K562 (cell line): ENCODE results near the gene DNASE1L2. TPM values are rescaled to one million over a fixed set of nuclear protein-coding genes. Genes with fewer than 3 reads are reported as not detected.

Source experiments
- ATAC-seq: fragments of 200-7000 bp; cut with Tn5 transposase; 3 replicates; pipeline ENCODE4 v1.9.1; 2020; ENCODE audit warnings: moderate library complexity
- BruUV-seq: library from RNA; stranded (reverse); fragments of 400-500 nt; replicated peaks from 2 replicates; lab custom pipeline; 2021; lab: Mats Ljungman, UMichigan
- CTCF ChIA-PET: fragments of 300-600 bp; formaldehyde crosslinking; extraction: SDS; loops from one replicate; lab custom pipeline; 2021; ENCODE audit warnings: low intra/inter-chr PET ratio; lab: Yijun Ruan, JAX
- POLR2A ChIA-PET: fragments of 300-600, 350-650 bp; sonication (Branson Sonifier 250); formaldehyde crosslinking; extraction: SDS; loops from one replicate; lab custom pipeline; 2021; ENCODE audit warnings: antibody characterized with exemption, inconsistent platforms; lab: Yijun Ruan, JAX
- DNase-seq, 4 experiments: peaks; one replicate each; pipeline versions ENCODE4 v3.0.0 to v3.0.0-alpha.2; 2011 to 2018; ENCODE audit warnings: low spot score in 3 of 4, mixed read lengths in 3 of 4; ENCODE audit errors: extremely low read depth in 1 of 4
- FAIRE-seq: peaks from 2 replicates; lab custom pipeline; 2011; peaks lifted over from hg19 to GRCh38; lab: Jason Lieb, UNC
- H2AFZ ChIP-seq: 2 replicates; pipeline ENCODE4 v1.6.0; 2011; ENCODE audit warnings: low read depth, low read length, control low read depth, inconsistent platforms
- H3K27ac ChIP-seq: fragments of 200-600 bp; 3 replicates; pipeline ENCODE4 v1.8.0; 2011; ENCODE audit warnings: low read depth, mild to moderate bottlenecking, control low read depth, inconsistent platforms, low read length, moderate library complexity, mixed read lengths; ENCODE audit errors: extremely low read depth
- H3K27me3 ChIP-seq, 2 experiments: fragments of 300-600 bp in 1 of 2; 2 replicates in 1 of 2; 3 replicates in 1 of 2; pipeline versions ENCODE4 v1.6.0 to v1.8.0; 2011; ENCODE audit warnings: inconsistent platforms in 2 of 2, low read length in 2 of 2, mild to moderate bottlenecking in 1 of 2, mixed read lengths in 1 of 2, moderate library complexity in 1 of 2; ENCODE audit not compliant: control insufficient read depth in 2 of 2, insufficient read depth in 2 of 2
- H3K36me3 ChIP-seq: fragments of 300-600 bp; 3 replicates; pipeline ENCODE4 v1.8.0; 2011; ENCODE audit warnings: mild to moderate bottlenecking, low read length, inconsistent platforms; ENCODE audit not compliant: control insufficient read depth, insufficient read depth
- H3K4me1 ChIP-seq, 2 experiments: fragments of 200-600 bp in 1 of 2; replicated peaks in 1 of 2; 2 replicates in 1 of 2; 3 replicates in 1 of 2; pipeline versions ENCODE4 v1.5.1 to v1.8.0; 2011; ENCODE audit warnings: inconsistent platforms in 2 of 2, low read length in 2 of 2, mild to moderate bottlenecking in 1 of 2, mixed read lengths in 1 of 2, moderate library complexity in 1 of 2; ENCODE audit not compliant: control insufficient read depth in 2 of 2, insufficient read depth in 2 of 2
- H3K4me2 ChIP-seq: 2 replicates; pipeline ENCODE4 v1.6.1; 2011; ENCODE audit warnings: low read length, control low read depth, inconsistent platforms, mixed read lengths; ENCODE audit not compliant: insufficient read depth
- H3K4me3 ChIP-seq: fragments of 200-600 bp; sonication (generic), shearing (Covaris generic); 2 replicates; pipeline ENCODE4 v1.5.1; 2016; ENCODE audit warnings: control low read depth, inconsistent platforms
- H3K79me2 ChIP-seq: fragments of 200-600 bp; 3 replicates; pipeline ENCODE4 v1.8.0; 2011; ENCODE audit warnings: low read length, inconsistent platforms; ENCODE audit not compliant: control insufficient read depth, insufficient read depth
- H3K9ac ChIP-seq, 2 experiments: 2 replicates each; pipeline versions ENCODE4 v1.6.0 to v1.6.1; 2011; ENCODE audit warnings: low read depth in 2 of 2, low read length in 2 of 2, control low read depth in 1 of 2, inconsistent platforms in 1 of 2, mild to moderate bottlenecking in 1 of 2, mixed read lengths in 1 of 2; ENCODE audit not compliant: insufficient read depth in 1 of 2
- H3K9me1 ChIP-seq: one replicate; pipeline ENCODE4 v1.6.0; 2011; ENCODE audit warnings: inconsistent platforms, mild to moderate bottlenecking, low read length, moderate library complexity; ENCODE audit not compliant: control insufficient read depth, insufficient read depth
- H3K9me3 ChIP-seq: replicated peaks from 2 replicates; pipeline ENCODE4 v1.5.1; 2011; ENCODE audit warnings: low read depth, low read length, inconsistent platforms; ENCODE audit not compliant: control insufficient read depth, insufficient read depth
- H4K20me1 ChIP-seq: replicated peaks from 2 replicates; pipeline ENCODE4 v1.6.1; 2011; ENCODE audit warnings: low read length, inconsistent platforms, mixed read lengths; ENCODE audit not compliant: control insufficient read depth, insufficient read depth
- CBX1 ChIP-seq: sonication (generic); IDR thresholded peaks from 2 replicates; pipeline ENCODE4 v1.6.1; 2016; ENCODE audit warnings: antibody characterized with exemption, low read depth, mild to moderate bottlenecking
- KDM1A ChIP-seq, 2 experiments: fragments of 450-650 bp; IDR thresholded peaks; 2 replicates each; pipeline ENCODE4 v1.6.1; 2016; ENCODE audit warnings: mild to moderate bottlenecking in 2 of 2
- MYC ChIP-seq, 2 experiments: fragments of 250-450 bp in 1 of 2; sonication (Bioruptor Pico) in 1 of 2; IDR thresholded peaks; 2 replicates each; pipeline versions ENCODE4 v1.5.1 to v1.6.1; 2012 to 2021; ENCODE audit warnings: low read depth in 2 of 2, borderline replicate concordance in 1 of 2, improper control_type of control experiment in 1 of 2, low read length in 1 of 2, mild to moderate bottlenecking in 1 of 2, moderate library complexity in 1 of 2
- NCOR1 ChIP-seq: fragments of 450-650 bp; IDR thresholded peaks from 2 replicates; pipeline ENCODE4 v1.6.1; 2016; ENCODE audit warnings: mild to moderate bottlenecking, moderate library complexity
- POLR2G ChIP-seq: fragments of 200-400 bp; formaldehyde crosslinking; IDR thresholded peaks from 2 replicates; pipeline ENCODE4 v1.6.1; 2017; ENCODE audit warnings: low read depth, mild to moderate bottlenecking, antibody characterized with exemption, low read length, moderate library complexity
- SMAD4 ChIP-seq: fragments of 250-450 bp; sonication (Bioruptor Pico); conservative IDR thresholded peaks from 2 replicates; pipeline ENCODE4 v1.8.0; 2021; ENCODE audit warnings: inconsistent platforms, mild to moderate bottlenecking, moderate library complexity
- TOE1 ChIP-seq, 2 experiments: fragments of 450-650 bp in 1 of 2; sonication (generic) in 1 of 2; formaldehyde crosslinking in 1 of 2; IDR thresholded peaks; 2 replicates each; pipeline versions ENCODE4 v1.7.1 to v1.8.0; 2016 to 2022; ENCODE audit warnings: borderline replicate concordance in 2 of 2, mild to moderate bottlenecking in 2 of 2, antibody characterized with exemption in 1 of 2, inconsistent platforms in 1 of 2, low read depth in 1 of 2, missing genetic modification reagents in 1 of 2, moderate library complexity in 1 of 2
- ZNF175 ChIP-seq: fragments of 200-800 bp; sonication (Bioruptor generic); IDR thresholded peaks from 2 replicates; pipeline ENCODE4 v1.6.1; 2016; ENCODE audit warnings: low read depth, mild to moderate bottlenecking, missing genetic modification characterization, missing compliant biosample characterization
- ZNF717 ChIP-seq: fragments of 250-450 bp; sonication (Bioruptor Pico); IDR thresholded peaks from 2 replicates; pipeline ENCODE4 v1.5.0; 2021
- WGBS: fragments of 100-300 bp; shearing (Covaris generic); methylation state at CpG from one replicate; pipeline ENCODE4 v1.1.6; 2016; ENCODE audit warnings: low coverage, mixed read lengths; ENCODE audit not compliant: insufficient coverage; ENCODE audit errors: missing lambda C conversion rate; 5-methylcytosine and 5-hydroxymethylcytosine counted together
- in situ Hi-C: fragments of 300-500 bp; cut with MboI; formaldehyde crosslinking; loops from 4 replicates; pipeline ENCODE4 v1.15.0; 2018; ENCODE audit warnings: inconsistent platforms, mixed read lengths
- intact Hi-C: fragments of 100-400 bp; cut with micrococcal nuclease; formaldehyde crosslinking; loops from 2 replicates; pipeline ENCODE4 v1.14.2; 2022
- polyA plus RNA-seq, 8 experiments: library from polyadenylated mRNA; depleted of rRNA in 4 of 8; stranded (reverse) in 5 of 8; unstranded in 3 of 8; fragments of >200 nt; fragmentation: Nextera tagmentation in 2 of 8; fragmentation: Illumina TruSeq in 1 of 8; extraction: Ambion mirVana in 2 of 8; extraction: Trizol in 1 of 8; gene quantifications; 2 replicates each; pipeline versions ENCODE4 v1.2.1 to v1.2.3, GENCODE V29; 2011 to 2014; ENCODE audit warnings: inconsistent platforms in 1 of 8, missing spikeins in 1 of 8
- total RNA-seq, 7 experiments: library from RNA; depleted of rRNA in 6 of 7; stranded (reverse); fragments of >200 nt in 6 of 7; fragmentation: Illumina TruSeq in 2 of 7; extraction: Trizol in 2 of 7; gene quantifications; 2 replicates each; pipeline versions ENCODE4 v1.2.1 to v1.2.3, GENCODE V29; 2011 to 2021; ENCODE audit warnings: low replicate concordance in 1 of 7
- TF ChIP-seq, protein P1 (sequence below), 2 experiments: fragments of 450-650 bp in 1 of 2; IDR thresholded peaks; 2 replicates each; pipeline ENCODE4 v1.6.1; 2011 to 2017; ENCODE audit warnings: low read depth in 2 of 2, antibody characterized with exemption in 1 of 2, borderline replicate concordance in 1 of 2, low read length in 1 of 2, mild to moderate bottlenecking in 1 of 2, mixed read lengths in 1 of 2; ENCODE audit not compliant: control insufficient read depth in 1 of 2
- TF ChIP-seq, protein P2 (sequence below): sonication (generic); formaldehyde crosslinking; IDR thresholded peaks from 2 replicates; pipeline ENCODE4 v1.8.0; 2022; ENCODE audit warnings: missing genetic modification reagents, mild to moderate bottlenecking, moderate library complexity, borderline replicate concordance

DNASE1L2 gene
- total and polyA plus RNA-seq, 9 of the 15 experiments (the other 6 are each of a cell fraction or from before 2014, with no cell fraction given): 0.08 to 2.7 (median 1.7) TPM; not detected in 1

DNA sequence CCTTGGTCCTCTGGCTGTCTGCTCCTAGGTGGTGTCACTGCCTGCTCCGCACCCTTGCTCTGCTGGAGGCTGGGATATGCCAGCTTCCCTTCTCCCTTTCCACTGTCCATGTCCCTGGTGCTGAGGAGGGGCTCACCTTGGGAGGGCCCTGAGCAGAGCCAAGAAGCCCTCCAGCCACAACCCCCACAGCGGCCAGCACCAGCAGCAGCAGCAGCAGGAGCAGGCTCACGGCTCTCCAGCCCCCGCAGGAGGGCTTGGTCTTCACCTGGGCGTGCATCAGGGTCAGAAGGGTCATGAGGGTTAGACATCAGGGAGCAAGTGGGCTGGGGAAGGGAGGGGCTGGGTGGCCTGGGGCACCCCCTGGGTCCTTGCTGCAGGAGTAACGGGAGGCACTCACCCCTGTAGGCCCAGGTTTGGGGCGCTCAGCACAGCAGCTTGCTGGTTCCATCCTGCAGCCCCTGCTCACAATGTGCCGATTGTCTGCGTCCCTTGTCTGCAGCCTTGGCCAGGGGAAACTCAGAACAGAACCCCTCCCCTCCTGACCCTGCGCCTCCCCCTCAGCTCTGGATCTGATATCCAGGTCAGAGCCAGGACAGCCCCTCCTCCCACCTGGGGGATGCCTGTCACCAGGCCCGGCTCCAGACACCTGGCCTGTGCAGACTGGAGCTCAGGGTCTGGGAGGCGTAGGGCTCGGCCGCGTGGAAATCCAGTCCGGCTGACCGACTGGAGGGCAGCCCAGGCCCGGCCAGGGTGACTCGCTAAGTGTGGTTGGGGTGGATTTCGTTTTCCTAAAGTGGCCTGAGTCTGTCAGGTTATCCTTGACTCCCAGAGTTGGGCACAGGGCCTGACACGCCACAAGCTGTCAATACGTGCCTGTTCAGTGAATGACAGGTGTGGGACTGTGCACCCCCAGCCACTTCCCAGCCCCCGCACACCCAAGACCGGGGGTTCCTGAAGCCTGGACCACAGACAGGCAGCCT lies 25.6 kb upstream of the DNASE1L2 start, which contains the start of gene BRICD5 (continued):
- TF ChIP-seq CBX1: peak; percentile 14; the same call in 1 of the 2 replicates
- TF ChIP-seq MYC (IDR thresholded peaks at IDR 0.05; ENCODE audit: low read depth, low read length): no peak
- TF ChIP-seq MYC (CRISPR knock-in tag; IDR thresholded peaks at IDR 0.05; ENCODE audit: borderline replicate concordance, low read depth): no peak
- no peak for TF ChIP-seq ZNF175 (CRISPR knock-in tag)
- 0 out of 2 replicates have a peak, but pooled peaks have one; percentile 69 for TF ChIP-seq SMAD4 (CRISPR knock-in tag)
- TF ChIP-seq TOE1 (IDR thresholded peaks at IDR 0.05; ENCODE audit: borderline replicate concordance): no peak
- TF ChIP-seq TOE1 (CRISPR knock-in tag; IDR thresholded peaks at IDR 0.05; ENCODE audit: borderline replicate concordance, low read depth): no peak
- TF ChIP-seq POLR2G: peak; percentile 73

DNA sequence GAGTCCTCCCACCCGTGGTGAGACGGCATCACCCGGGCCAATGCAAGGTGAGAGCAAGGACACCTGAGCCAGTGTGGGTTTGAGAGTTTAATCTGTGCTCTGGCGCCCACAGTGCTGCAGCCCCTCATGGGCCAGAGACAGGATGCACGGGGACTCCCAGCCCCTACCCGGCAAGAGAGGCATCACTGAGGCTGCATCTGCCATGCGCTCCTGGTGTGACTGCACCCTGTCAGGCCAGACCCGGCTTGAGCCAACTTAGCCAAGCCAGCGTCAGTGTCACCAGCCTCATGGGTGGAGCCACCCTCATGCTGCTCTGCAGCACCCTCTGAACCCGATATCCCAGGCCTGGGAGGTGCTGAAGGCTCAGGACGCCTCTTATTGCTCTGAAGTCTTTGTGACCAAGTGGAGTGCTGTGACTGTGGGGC lies 24.3 kb upstream of the DNASE1L2 start:
- H4K20me1 ChIP-seq: peaks cover 21% of the 10 kb centered on the region
- CTCF ChIA-PET: no interaction called here
- no peak for ATAC-seq
- no peaks in the 10 kb centered on the region for H3K9me3 ChIP-seq
- no peaks in the 10 kb centered on the region for H3K9me1 ChIP-seq
- intact Hi-C loops: no loop called here
- H3K9ac ChIP-seq: peak overlapping the region in 1 of 2 experiments; percentile 99; a peak in 2 of 4 replicates
- peak in 1 of 4 experiments; percentile 41 for DNase-seq
- no peak overlapping the region for H2AFZ ChIP-seq
- no TSS peak for BruUV-seq
- in situ Hi-C loops: no loop called here
- H3K4me1 ChIP-seq: peaks cover 24 to 83% of the 10 kb centered on the region in 2 experiments
- no peak overlapping the region for H3K27ac ChIP-seq
- H3K27me3 ChIP-seq: no peaks in the 10 kb centered on the region
- 61% methylated on average over 11 of the region's 11 CpGs for WGBS
- peaks cover 62% of the 10 kb centered on the region for H3K79me2 ChIP-seq
- POLR2A ChIA-PET: interaction anchor here (0.6 to 2.1 kb wide), 9 partner anchors 8 to 273 kb away, joined by 3 to 12 read pairs (median 5); partner anchors contain the start of genes E4F1 and TRAF7
- no peak for FAIRE-seq
- H3K4me3 ChIP-seq: peak overlapping the region; percentile 85; the same call in 1 of the 2 replicates
- H3K36me3 ChIP-seq: peaks cover 57% of the 10 kb centered on the region; the same call in 2 of the 3 replicates
- peak overlapping the region; percentile 87; the same call in 1 of the 2 replicates for H3K4me2 ChIP-seq
- TF ChIP-seq, protein P1, sequence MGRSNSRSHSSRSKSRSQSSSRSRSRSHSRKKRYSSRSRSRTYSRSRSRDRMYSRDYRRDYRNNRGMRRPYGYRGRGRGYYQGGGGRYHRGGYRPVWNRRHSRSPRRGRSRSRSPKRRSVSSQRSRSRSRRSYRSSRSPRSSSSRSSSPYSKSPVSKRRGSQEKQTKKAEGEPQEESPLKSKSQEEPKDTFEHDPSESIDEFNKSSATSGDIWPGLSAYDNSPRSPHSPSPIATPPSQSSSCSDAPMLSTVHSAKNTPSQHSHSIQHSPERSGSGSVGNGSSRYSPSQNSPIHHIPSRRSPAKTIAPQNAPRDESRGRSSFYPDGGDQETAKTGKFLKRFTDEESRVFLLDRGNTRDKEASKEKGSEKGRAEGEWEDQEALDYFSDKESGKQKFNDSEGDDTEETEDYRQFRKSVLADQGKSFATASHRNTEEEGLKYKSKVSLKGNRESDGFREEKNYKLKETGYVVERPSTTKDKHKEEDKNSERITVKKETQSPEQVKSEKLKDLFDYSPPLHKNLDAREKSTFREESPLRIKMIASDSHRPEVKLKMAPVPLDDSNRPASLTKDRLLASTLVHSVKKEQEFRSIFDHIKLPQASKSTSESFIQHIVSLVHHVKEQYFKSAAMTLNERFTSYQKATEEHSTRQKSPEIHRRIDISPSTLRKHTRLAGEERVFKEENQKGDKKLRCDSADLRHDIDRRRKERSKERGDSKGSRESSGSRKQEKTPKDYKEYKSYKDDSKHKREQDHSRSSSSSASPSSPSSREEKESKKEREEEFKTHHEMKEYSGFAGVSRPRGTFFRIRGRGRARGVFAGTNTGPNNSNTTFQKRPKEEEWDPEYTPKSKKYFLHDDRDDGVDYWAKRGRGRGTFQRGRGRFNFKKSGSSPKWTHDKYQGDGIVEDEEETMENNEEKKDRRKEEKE (IDR thresholded peaks at IDR 0.05; ENCODE audit: borderline replicate concordance in 1 of 2, control insufficient read depth in 1 of 2, low read depth in 2 of 2, low read length in 1 of 2): no peak
- TF ChIP-seq, protein P2, sequence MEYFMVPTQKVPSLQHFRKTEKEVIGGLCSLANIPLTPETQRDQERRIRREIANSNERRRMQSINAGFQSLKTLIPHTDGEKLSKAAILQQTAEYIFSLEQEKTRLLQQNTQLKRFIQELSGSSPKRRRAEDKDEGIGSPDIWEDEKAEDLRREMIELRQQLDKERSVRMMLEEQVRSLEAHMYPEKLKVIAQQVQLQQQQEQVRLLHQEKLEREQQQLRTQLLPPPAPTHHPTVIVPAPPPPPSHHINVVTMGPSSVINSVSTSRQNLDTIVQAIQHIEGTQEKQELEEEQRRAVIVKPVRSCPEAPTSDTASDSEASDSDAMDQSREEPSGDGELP (CRISPR knock-in tag): 0 out of 2 replicates have a peak, but pooled peaks have one; percentile 23
- no peak for TF ChIP-seq KDM1A (IDR thresholded peaks at IDR 0.05)
- no peak for TF ChIP-seq NCOR1
- no peak for TF ChIP-seq ZNF717 (CRISPR knock-in tag)
